HG03135 (cell line): Measurements from ENCODE around the gene LLGL1.

ENCODE experiments used
- ATAC-seq: cut with Tn5 transposase; IDR thresholded peaks from one replicate; pipeline ENCODE4 v1.9.1; 2021; ENCODE audit warnings: mild to moderate bottlenecking, moderate library complexity; ENCODE audit not compliant: unreplicated experiment

LLGL1 gene

GRCh38 chr17:18228176-18228682 is 2.8 kb downstream of the LLGL1 start:
- ATAC-seq, result no peak

GRCh38 chr17:18229254-18229653 is 3.8 kb downstream of the LLGL1 start:
- ATAC-seq, result no peak

DNA sequence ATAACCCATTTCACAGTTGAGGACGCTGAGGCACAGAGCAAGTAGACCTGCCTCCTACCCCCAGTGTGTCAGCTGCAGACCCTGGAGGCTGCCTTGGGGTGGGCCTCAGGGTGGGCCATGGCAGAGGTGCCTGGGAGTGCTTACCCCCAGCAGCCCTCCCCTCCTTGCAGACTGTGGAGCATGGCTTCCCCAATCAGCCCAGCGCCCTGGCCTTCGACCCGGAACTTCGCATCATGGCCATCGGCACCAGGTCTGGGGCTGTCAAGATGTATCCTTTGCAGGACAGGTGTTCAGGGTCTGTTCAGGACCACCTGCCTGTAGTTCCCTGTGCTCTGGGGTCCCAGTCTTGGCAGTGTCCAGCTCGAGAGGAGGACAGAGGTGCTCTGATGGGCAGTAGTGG is 4.3 kb downstream of the LLGL1 start:
- ATAC-seq, result no peak

DNA sequence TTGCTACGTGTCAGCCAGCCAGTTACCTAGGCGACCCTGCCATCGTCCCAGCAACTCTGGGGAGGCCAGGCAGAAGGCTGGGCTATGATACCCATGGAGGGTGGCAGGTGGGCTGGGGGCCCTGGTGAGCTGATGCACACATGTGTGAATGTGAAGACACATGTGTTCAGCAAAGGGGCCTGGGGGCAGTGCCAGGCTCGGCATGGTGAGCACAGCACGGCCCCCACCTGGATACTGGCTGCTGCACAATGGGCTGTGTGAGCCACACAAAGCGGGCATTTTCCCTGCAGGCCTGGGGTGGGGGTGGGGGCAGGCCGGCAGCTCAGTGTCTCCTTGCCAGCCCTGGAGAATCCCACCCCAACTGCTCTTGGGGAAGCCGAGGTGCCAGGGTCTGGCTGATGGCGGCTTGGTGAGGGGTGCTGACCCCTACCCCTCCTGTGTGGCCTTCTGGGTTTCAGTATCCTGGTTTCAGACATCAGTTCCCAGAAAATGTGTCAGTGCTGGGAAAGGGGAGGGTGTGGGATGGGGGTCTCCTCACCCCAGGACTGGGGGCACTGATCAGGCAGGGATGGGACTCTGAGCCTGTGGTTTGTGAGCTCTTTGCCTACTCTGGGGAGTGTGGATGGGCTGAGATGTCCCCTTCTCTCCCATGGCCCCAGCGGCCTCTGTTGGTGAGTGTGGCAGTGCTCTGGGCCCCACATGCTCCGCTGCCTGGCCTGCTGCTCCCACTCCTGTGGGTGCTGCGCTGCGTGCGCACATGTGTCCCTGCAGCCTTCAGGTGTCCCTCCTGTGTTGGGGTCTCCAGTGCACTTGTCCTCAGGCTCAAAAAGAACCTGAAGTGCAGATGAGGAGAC is 5.1 kb downstream of the LLGL1 start:
- ATAC-seq, result no peak

GRCh38 chr17:18231164-18231563 is 5.7 kb downstream of the LLGL1 start:
- no peak for ATAC-seq

GRCh38 chr17:18233803-18234518 is 8.5 kb downstream of the LLGL1 start:
- ATAC-seq, result no peak

- ATAC-seq, result no peak
Measured at GRCh38 chr17:18234853-18235380, 9.5 kb downstream of the LLGL1 start.

- ATAC-seq, result no peak
Measured at GRCh38 chr17:18235743-18236256, 10.4 kb downstream of the LLGL1 start.

DNA sequence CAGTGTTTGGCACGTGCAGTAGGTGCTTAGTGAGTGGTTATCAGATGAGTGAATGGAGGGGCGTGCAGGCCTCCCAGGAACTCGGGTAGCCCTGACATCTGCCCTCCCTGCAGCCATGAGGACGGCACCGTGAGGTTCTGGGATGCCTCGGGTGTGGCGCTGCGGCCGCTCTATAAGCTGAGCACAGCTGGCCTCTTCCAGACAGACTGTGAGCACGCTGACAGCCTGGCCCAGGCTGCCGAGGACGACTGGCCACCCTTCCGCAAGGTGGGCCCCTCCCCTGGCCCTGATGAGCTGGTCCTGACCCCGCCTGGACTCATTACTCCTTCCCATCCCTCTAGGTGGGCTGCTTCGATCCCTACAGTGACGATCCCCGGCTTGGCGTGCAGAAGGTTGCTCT is 11.1 kb downstream of the LLGL1 start:
- no peak for ATAC-seq

- ATAC-seq, result no peak
Measured at GRCh38 chr17:18237461-18237860, 12.0 kb downstream of the LLGL1 start.

DNA sequence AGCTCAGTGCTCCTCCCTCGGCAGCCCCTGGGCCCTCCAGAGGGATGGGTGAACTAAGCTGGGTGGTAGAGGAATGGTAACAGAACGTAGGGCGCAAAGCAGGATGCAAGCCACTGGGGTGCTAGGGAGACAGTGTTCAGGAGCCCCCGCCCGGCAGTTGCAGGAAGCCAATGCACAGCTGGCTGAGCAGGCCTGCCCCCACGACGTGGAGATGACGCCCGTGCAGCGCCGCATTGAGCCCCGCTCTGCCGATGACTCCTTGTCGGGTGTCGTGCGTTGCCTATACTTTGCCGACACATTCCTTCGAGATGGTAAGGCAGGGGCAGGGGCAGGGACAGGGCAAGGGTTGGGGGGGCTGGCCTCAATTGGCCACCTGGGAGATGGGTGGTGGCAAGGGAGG is 12.9 kb downstream of the LLGL1 start:
- no peak for ATAC-seq

DNA sequence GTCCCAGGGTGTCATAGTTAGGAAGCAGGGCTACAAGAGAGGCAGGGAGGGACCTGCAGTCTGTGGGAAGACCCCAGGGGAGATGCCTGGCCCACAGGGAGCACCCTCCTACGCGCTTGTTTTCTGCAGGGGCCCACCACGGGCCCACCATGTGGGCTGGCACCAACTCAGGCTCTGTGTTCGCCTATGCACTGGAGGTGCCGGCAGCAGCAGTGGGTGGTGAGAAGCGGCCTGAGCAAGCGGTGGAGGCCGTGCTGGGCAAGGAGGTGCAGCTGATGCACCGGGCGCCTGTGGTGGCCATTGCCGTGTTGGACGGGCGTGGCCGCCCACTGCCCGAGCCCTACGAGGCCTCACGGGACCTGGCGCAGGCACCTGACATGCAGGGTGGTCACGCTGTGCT is 15.0 kb downstream of the LLGL1 start:
- no peak for ATAC-seq

GRCh38 chr17:18241229-18241871 is 15.9 kb downstream of the LLGL1 start:
- no peak for ATAC-seq

DNA sequence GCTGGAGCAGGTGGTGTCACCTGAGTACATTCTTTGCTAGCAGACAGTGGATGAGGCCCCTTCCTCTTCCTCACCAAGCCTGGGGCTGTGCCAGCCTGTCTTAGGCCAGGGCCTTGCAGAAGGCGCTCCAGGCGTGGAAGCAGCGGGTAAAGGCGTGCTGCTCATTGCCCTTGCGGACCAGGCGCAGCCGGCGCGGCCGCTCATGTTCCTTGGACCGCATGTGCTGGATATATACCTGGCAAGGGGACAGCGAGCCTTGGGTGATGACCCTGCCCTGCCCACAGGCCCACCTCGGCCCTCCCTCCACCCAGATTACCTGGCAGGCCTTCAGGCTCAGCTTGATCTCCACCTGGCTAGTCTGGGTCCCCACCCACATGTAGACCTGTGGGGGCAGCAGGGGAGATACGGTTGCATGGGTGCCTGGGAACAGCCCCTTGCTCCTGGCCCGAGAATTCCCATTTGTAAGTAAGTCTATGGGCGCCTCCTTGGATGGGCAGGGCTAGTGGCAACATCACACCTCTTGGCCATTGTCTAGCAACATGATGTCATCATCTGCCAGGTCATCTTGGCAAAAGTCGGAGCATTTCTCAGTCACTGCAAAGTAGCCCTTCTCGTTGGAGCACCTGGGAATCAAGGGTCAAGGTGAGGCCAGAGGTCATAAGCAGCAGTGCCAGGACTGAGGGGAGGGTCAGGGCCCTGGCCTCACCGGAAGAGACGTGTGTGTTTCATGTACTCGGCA is 19.8 kb downstream of the LLGL1 start:
- no peak for ATAC-seq

DNA sequence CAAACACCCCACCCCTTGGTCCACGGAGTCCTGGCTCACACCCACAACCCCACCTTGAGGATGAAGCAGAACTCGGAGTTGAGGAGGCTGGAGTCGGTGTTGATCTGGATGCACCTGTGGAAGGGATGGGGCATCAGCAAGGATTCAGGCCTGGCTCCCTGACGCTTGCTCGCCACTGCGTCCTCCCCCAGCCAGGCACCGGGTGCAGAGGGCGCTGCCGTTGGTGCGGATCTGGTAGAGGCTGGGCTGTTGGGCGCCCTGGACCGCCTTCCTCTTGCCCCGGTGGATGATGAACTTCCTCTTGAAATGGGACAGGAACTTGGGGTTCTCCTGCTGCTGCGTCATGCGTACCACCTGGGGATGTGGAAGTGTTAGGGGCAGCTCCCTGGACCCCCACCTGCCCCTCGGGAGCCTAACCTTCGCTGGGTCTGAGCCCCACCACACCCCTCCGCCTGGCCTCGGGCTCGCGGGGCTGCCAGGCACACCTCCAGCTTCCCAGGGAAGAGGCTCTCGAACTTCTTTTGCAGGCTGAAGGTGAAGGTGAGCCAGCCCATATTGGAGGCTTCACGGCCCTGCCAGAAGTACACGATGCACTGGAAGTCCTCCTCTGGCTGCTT is 20.8 kb downstream of the LLGL1 start:
- no peak for ATAC-seq

DNA sequence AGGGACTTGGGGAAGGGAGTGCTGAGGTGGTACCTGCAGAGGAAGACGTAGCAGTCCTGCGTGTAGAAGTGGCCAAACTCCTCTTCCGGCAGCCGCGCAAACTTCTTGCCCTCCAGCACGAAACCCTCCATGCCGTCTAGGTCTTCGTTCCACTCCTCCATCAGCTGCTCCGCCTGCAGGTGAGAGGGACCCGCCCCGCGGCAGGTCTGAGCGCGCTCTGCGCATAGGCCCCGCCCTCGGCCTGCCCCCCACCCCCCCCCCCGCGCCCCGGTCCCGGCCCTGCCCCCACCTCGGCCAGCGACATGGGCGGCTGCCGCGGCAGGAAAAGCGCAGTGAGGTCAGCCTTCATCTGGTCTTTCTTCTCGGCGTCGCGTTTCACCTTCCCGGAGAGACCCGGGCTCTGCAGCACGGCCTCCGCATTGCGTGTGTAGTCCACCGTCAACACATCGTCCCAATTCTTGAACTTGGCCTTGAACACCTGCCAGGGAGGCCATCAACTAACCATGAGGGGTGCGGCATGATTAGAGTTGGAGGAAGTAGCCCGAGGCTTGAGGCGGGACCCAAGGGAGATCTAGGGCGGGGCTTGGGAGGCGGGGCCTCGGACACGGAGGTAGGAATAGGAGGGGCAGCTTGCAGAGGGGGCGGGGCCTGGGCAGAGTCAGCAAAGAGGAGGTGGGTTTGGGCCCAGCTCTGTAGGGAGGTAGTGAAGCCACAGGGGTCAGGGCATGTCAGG is 21.6 kb downstream of the LLGL1 start:
- no peak for ATAC-seq

DNA sequence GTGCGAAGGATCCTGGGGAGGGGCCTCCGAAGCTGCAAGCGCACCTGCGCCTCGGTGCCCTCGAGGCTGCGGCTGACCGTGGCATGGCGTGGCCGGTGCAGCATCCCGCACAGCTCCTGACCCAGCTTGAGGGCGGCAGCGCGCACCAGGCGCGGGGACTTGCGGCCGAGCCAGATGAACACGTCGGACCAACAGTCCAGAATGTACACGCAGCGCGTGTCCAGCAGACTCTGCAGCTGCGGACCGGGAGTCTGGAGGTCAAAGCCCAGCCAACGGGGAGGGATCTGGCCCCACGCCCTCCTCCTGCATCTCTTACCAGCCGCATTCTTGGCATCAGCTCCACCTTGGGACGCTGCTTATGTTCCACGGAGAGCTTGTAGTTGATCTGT is 22.2 kb downstream of the LLGL1 start:
- ATAC-seq, result no peak

- no peak for ATAC-seq
Measured at GRCh38 chr17:18248300-18248731, 22.9 kb downstream of the LLGL1 start.

DNA sequence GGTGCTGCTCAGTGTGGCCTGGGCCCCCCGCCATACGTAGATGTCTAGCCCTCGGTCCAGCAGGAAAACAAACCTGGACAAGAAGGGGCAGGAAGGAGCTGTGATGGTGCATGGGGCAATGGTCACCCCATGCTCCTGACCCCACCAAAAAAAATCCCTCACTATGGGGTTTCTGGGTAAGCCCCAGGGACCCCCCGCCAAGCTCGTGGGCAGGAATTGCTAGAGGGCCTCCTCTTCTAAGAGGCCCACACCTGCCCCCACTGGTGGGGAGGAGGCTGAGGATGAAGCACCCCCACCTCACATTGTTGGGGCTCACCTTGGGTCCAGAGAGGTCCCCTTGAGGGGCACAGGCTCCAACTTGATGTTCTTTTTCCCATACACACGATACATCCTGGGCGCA is 23.4 kb downstream of the LLGL1 start:
- ATAC-seq, result no peak
